HepG2 (cell line): ENCODE data around the gene ADPRS. TPM values are rescaled to one million over a fixed set of nuclear protein-coding genes. Genes with fewer than 3 reads are reported as not detected.
A peak's percentile ranks its signal among the peaks of the same experiment; 100 is the strongest.

Source experiments
- AGO1 ChIP-seq: fragments of 200-400 bp; formaldehyde crosslinking; IDR thresholded peaks from 2 replicates; pipeline ENCODE4 v1.6.1; 2017; ENCODE audit warnings: mild to moderate bottlenecking, low read depth, low read length, moderate library complexity; ENCODE audit not compliant: poor library complexity, severe bottlenecking
- CERS6 ChIP-seq: sonication (generic); formaldehyde crosslinking; IDR thresholded peaks from 2 replicates; pipeline ENCODE4 v1.5.0; 2020; ENCODE audit warnings: missing genetic modification reagents
- GABPB1 ChIP-seq: IDR thresholded peaks from 2 replicates; pipeline ENCODE4 v1.6.1; 2016; ENCODE audit warnings: mild to moderate bottlenecking, missing genetic modification reagents, moderate library complexity, missing compliant biosample characterization
- GMEB2 ChIP-seq: IDR thresholded peaks from 2 replicates; pipeline ENCODE4 v1.6.1; 2016; ENCODE audit warnings: missing biosample characterization, missing genetic modification reagents, low read depth
- HNRNPL ChIP-seq: fragments of 200-400 bp; formaldehyde crosslinking; IDR thresholded peaks from 2 replicates; pipeline ENCODE4 v1.6.1; 2017; ENCODE audit warnings: mild to moderate bottlenecking, low read depth, low read length
- ISX ChIP-seq: sonication (generic); formaldehyde crosslinking; conservative IDR thresholded peaks from 2 replicates; pipeline ENCODE4 v1.5.0; 2020; ENCODE audit warnings: missing genetic modification reagents
- MYC ChIP-seq: sonication (generic); formaldehyde crosslinking; IDR thresholded peaks from 2 replicates; pipeline ENCODE4 v1.9.0; 2021; ENCODE audit warnings: missing genetic modification reagents, borderline replicate concordance
- PCBP1 ChIP-seq: fragments of 200-400 bp; formaldehyde crosslinking; IDR thresholded peaks from 2 replicates; pipeline ENCODE4 v1.6.1; 2017; ENCODE audit warnings: mild to moderate bottlenecking, low read depth, low read length, borderline replicate concordance
- YEATS2 ChIP-seq: sonication (generic); formaldehyde crosslinking; IDR thresholded peaks from 2 replicates; pipeline ENCODE4 v1.4.0; 2020; ENCODE audit warnings: missing genetic modification reagents, borderline replicate concordance
- ZBTB33 ChIP-seq: sonication (generic); formaldehyde crosslinking; IDR thresholded peaks from 2 replicates; pipeline ENCODE4 v1.4.0; 2020; ENCODE audit warnings: missing genetic modification reagents
- ZC3H13 ChIP-seq: sonication (generic); formaldehyde crosslinking; IDR thresholded peaks from 2 replicates; pipeline ENCODE4 v1.8.1; 2023; ENCODE audit warnings: mild to moderate bottlenecking, missing genetic modification reagents, moderate library complexity
- ZNF142 ChIP-seq: sonication (generic); formaldehyde crosslinking; IDR thresholded peaks from 2 replicates; pipeline ENCODE4 v1.4.0; 2020; ENCODE audit warnings: missing genetic modification reagents
- ZNF619 ChIP-seq: sonication (generic); formaldehyde crosslinking; IDR thresholded peaks from 2 replicates; pipeline ENCODE4 v1.4.0; 2020; ENCODE audit warnings: mild to moderate bottlenecking, missing genetic modification reagents
- polyA plus RNA-seq, 8 experiments: library from polyadenylated mRNA; depleted of rRNA in 3 of 8; stranded (reverse) in 7 of 8; unstranded in 1 of 8; fragments of >200 nt; fragmentation: Illumina TruSeq in 4 of 8; extraction: Trizol in 4 of 8; gene quantifications; 2 replicates each; pipeline versions ENCODE4 v1.2.1 to v1.2.3, GENCODE V29; 2011 to 2016; ENCODE audit warnings: low read depth in 4 of 8, missing spikeins in 1 of 8, mixed read lengths in 1 of 8; ENCODE audit not compliant: insufficient read depth in 1 of 8
- total RNA-seq, 5 experiments: library from RNA; depleted of rRNA; stranded (reverse); fragments of >200 nt; fragmentation: Illumina TruSeq; extraction: Trizol; gene quantifications; 2 replicates each; pipeline ENCODE4 v1.2.3, GENCODE V29; 2016; ENCODE audit warnings: low read depth in 1 of 5

Gene ADPRS
- total and polyA plus RNA-seq, 2 of the 13 experiments (the other 11 are each of a cell fraction or from before 2014, with no cell fraction given): 30.6 to 36.4 TPM

- no peak for TF ChIP-seq GMEB2 (CRISPR knock-in tag)
- TF ChIP-seq ISX (CRISPR knock-in tag): no peak
- TF ChIP-seq ZC3H13 (CRISPR knock-in tag): no peak
- TF ChIP-seq ZNF142 (CRISPR knock-in tag): no peak
- no peak for TF ChIP-seq AGO1
- no peak for TF ChIP-seq ZNF619 (CRISPR knock-in tag)
- no peak for TF ChIP-seq HNRNPL
- TF ChIP-seq YEATS2 (CRISPR knock-in tag): no peak
- peak; percentile 44; the same call in 1 of the 2 replicates for TF ChIP-seq MYC (CRISPR knock-in tag)
- no peak for TF ChIP-seq PCBP1
- TF ChIP-seq GABPB1 (CRISPR knock-in tag): no peak
- TF ChIP-seq ZBTB33 (CRISPR knock-in tag): peak; percentile 17; the same call in 1 of the 2 replicates
- no peak for TF ChIP-seq CERS6
Measured at GRCh38 chr1:36096500-36097432, 8.1 kb downstream of the ADPRS start (continued).
